Stimulated activated CD8-positive, alpha-beta memory T cell treated with anti-CD3 and anti-CD28 coated beads, Interleukin-2, amount 100 ng/mL, for 1 hour (primary cell): Measurements from ENCODE around the gene KCNMB2.
"Not testable (repeated sequence)": the region's sequence is repeated elsewhere in the genome, so short reads cannot be mapped to it uniquely, and the experiment has no call there.

Experiments used
- DNase-seq, 2 donors: peaks; one replicate each; pipeline ENCODE4 v3.0.0-alpha.2; 2020; ENCODE audit warnings: low read depth in 2 of 2

The KCNMB2 gene

DNA sequence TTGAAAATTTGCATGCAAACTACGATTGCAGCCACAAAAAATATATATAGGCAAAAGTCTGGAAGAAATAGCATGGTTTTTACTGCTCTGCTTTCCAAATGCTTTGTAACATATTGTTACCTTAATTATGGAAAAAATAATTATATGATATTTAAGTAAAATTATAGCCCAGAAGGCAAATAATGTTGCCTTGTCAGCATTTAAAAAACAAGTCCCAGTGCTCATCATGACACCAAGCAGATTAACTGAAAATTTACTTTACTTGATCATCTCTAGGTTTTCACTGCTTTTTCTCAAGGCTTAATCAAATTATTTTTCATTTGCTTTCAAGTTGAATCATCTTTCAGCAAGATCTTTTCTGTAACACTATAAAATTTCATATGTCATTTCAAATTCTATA is 272.5 kb downstream of the KCNMB2 start:
- no peak for DNase-seq

DNA sequence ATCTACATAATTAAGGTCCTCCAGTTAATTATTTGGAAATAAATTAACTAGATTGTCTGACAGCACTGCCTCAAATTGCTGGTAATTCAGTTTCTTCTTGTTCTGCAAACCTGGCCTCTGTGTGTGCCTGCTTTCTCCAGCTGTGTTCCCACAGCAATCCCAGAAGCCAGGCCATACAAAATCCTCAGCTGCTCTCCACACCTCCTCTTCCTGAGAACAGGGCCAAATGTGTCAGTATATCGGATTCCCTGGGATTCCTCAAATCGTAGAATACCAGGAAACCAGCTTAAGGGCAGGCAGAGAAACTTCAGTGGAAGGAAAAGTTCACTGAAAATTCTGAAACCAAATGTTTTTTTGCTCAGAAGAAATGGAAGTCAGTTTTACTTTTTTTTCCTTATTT is 273.9 kb downstream of the KCNMB2 start:
- no peak for DNase-seq

DNA sequence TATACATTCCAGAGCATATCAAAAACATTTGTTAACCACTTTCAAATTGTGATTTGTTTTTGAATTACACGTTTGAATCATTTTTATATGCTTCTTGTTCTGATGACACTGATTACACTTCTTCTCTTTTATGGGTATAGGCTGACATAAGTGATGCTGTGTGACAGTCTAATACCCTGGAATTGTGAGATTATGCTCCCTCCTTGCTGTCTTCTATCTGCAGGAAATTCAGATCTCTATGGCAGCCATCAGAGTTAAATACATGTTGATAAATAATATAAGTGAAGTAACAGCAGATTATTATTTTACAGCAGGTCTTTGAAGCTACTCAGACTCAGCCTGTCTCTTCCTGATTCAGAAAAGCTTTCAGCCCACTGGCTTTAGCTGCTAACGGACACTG is 286.5 kb downstream of the KCNMB2 start:
- DNase-seq: no peak

GRCh38 chr3:178823150-178823549 is 286.9 kb downstream of the KCNMB2 start:
- DNase-seq: no peak

DNA sequence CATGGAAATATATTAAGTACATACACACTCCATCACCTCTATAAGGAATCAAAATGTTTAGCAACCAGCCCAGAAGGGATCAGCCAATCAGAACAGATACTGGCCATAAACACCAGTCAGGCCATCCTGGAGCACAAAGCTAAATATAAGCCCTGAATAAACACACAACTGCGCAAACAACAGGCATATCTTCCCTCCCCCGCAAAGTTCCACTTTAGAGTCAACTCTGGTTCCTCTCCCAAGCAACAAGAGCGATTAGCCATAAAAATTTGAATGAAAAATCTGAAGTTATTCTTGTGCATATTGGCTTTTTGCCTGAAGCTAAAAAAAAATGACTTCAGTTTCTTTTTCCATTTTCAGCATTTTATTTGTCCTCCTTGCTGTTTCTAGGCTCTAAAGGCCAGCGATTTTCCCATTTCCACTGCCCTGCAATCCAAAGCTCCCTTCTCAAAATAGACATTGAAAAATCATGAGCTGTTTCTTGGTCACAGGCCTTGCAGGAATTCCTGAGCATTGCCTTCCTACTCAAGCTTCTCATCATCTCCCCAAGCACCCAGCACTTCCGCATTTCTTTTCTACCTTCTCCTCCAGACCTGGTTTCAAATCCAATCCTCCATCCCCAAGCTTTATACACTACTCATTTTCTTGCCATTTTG is 287.5 kb downstream of the KCNMB2 start:
- no peak for DNase-seq

DNA sequence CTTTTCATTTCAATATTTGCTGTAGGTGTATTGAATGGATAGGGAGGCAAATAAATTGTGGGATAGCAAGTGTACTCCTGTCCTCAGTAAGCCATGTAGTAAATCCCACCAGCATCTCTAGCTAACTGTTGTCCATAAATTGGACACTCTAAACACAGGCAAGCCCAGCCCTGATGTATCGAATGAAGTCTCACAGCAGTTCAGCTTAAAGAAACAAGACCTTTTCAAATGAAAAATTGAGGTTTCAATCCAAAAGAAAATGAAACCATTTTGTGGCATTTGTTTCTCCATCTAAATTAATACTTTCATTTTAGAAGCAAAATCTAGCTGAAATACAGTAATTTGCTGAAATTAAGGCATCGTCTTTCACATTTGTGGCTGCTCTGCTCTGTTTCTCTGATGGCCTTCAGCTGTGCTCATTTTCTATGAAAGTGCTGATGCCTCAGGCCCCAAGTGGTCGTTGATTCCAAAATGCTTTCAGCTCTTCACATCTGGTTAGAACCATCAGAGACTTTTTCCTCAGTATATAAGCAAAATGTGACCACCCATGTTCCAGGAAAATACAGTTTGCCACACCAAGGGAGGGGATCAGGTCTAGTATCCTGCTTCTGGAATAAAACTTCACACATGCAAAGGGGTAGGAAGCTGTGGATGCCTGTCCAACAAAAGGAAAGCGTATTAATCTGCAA is 290.3 kb downstream of the KCNMB2 start:
- DNase-seq: no peak

GRCh38 chr3:178827285-178827856 is 291.1 kb downstream of the KCNMB2 start:
- DNase-seq: no peak

DNA sequence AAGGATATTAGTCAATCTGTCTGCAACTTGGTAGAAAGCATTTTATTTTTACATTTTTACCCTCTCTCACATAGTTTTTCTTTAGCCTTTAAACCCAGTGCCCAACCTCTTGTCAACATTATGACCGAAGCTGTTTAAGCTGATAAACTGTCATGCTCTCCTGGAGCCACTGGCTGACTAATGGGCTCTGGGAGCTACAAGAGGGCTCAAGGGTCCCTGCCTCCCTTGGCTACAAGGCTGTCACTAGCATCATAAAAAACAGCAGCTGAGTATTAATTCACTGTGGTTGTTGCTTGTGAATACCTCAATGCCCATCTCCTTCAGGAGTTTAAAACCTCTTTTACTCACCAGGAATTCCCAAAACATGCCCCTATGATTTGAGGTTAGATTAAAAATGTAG is 297.5 kb downstream of the KCNMB2 start:
- no peak for DNase-seq

DNA sequence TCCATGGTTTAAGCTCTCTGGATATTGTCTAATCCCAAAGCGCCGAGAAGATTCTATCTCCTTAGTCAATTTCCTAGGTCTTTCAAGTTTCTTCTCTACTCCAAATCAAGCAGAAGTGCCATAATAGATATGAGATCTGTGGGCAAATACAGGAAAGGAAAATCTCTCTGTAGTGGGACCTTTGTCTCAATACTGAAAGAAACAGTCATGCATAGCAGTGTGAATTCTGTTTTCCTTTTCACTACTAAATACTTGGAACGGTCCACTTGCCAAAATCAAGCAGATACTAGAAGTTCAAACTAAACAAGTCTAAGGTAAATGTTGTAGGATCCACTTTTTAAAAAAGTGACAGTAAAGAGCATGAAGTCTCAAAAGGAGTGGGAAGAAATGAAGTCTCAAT is 298.8 kb downstream of the KCNMB2 start:
- no peak for DNase-seq

- DNase-seq: no peak
These were observed 301.3 kb downstream of the KCNMB2 start for GRCh38 chr3:178837512-178837911.

DNA sequence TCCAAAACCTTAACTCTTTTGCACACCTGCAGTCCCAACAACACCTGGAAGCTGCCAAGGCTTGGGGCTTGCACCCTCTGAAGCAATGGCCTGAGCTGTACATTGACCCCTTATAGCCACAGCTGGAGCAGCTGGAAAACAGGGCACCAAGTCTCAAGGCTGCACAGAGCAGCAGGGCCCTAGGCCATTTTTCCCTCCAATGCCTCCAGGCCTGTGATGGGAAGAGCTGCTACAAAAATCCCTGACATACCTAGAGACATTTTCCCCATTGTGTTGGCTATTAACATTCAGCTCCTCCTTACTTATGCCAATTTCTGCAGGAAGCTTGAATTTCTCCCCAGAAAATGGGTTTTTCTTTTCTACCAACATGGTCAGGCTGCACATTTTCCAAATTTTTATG is 304.4 kb downstream of the KCNMB2 start:
- DNase-seq: no peak

GRCh38 chr3:178841011-178841410 is 304.8 kb downstream of the KCNMB2 start:
- no peak for DNase-seq

- no peak for DNase-seq
These were observed 308.7 kb downstream of the KCNMB2 start for GRCh38 chr3:178844916-178845315.

GRCh38 chr3:178845420-178846118 is 309.3 kb downstream of the KCNMB2 start:
- DNase-seq: no peak

DNA sequence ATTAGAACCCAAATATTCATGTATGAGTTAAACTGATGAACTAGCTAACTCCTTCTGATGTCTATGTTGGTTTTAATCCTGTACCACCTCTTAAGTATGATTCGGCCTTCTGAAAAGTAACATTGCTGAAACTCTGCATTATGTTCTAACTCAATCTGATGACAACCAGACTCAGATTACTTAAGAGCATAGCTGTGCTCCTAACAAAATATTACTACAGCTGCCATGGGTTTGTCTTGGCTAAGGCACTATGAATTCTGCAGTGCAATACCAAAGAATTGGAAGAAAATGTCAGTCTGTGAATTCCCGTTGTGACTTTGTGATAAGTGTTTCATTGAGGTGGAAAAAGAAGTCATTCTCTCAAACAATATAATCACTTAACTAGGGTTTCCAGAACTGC is 311.0 kb downstream of the KCNMB2 start:
- no peak for DNase-seq

- no peak for DNase-seq
These were observed 313.1 kb downstream of the KCNMB2 start for GRCh38 chr3:178849199-178849910.

DNA sequence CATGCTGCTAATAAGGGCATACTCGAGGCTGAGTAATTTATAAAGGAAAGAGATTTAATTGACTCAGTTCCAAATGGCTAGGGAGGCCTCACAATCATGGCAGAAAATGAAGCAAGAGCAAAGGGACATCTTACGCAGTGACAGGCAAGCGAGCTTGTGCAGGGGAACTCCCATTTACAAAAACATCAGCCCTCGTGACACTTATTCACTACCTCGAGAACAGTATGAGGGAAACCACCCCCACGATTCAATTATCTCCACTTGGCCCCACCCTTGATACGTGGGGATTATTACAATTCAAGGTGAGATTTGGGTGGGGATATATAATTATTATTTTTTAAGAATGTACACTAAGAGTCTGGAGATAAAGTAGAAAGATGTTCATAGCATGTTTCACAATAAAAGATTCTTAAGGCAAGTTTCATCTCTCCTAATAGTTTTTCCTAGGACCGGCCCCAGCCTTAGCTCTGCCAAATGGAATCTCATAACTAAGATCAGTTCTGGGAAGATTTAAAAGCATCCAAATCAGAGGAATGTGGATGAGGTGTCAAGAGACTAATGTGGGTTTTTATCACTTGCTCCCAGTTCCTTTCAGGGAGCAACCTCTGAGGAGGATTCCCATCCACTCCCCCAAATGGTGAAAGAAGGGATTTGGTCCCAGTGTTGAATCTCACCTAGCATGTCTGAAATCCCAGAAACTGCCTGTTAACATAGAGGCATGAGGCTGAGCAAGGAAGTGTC is 314.4 kb downstream of the KCNMB2 start:
- DNase-seq: no peak

GRCh38 chr3:178851564-178851963 is 315.3 kb downstream of the KCNMB2 start:
- no peak for DNase-seq

DNA sequence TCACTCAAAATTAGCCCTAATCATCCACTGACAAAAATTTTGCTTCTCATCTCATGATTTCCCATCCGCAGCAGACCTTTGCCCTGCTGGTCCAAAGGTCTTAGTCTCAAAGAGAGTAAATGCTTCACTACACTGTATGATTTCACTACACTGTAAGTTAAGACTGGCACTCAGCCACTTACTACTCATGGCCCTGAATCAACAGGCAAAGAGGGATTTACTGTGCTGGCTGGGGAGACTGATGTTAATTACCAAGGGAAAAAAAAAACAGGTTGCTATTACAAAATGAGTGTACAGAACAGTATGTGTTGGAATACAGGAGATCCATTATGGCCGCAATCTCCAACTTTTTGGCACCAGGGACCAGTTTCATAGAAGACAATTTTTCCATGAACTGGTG is 320.6 kb downstream of the KCNMB2 start:
- no peak for DNase-seq

DNA sequence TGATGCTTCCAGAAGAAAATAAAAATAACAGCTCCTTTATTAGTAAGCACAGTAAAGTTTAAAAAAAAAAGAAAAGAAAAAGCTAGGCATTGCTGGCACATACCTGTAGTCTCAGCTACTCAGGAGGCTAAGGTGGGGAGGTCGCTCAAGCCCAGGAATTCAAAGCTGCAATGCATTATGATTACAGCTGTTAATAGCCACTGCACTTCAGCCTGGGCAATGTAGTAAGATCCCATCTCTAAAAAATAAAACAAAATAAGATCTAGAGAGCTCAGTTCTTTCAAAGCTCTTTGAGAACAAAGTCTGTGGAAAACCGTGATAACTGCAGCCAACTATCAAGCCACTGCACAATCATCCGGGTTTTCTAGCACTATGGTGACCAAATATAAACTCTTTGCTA is 323.1 kb downstream of the KCNMB2 start:
- DNase-seq: no peak

GRCh38 chr3:178859900-178860436 is 323.7 kb downstream of the KCNMB2 start:
- DNase-seq: not testable (repeated sequence)
